Subcutaneous adipose tissue (tissue), 4 donors: ENCODE results near the gene POU5F1. TPM values are rescaled to one million over a fixed set of nuclear protein-coding genes. Genes with fewer than 3 reads are reported as not detected.

Source experiments
- CTCF ChIP-seq: fragments of 450-650 bp; IDR thresholded peaks from one replicate; pipeline ENCODE4 v1.5.1; 2016; ENCODE audit warnings: low read depth, mild to moderate bottlenecking, control low read depth, antibody characterized with exemption, moderate library complexity
- total RNA-seq, 4 donors: library from RNA; depleted of rRNA; stranded (reverse); fragments of >200 nt; gene quantifications; one replicate each; pipeline ENCODE4 v1.1.0, GENCODE V29; 2016

POU5F1 gene
- total RNA-seq, 4 donors from 2014 or later: 0.17 to 5.5 TPM; not detected in 2

- TF ChIP-seq CTCF: no peak
Measured at GRCh38 chr6:31170987-31171671, 647 bp upstream of the POU5F1 start.

GRCh38 chr6:31169123-31169857, 1.2 kb downstream of the POU5F1 start:
- TF ChIP-seq CTCF: no peak

- no peak for TF ChIP-seq CTCF
Measured at GRCh38 chr6:31168606-31169005, 1.9 kb downstream of the POU5F1 start.

GRCh38 chr6:31165986-31166385, 4.5 kb downstream of the POU5F1 start:
- TF ChIP-seq CTCF: no peak

GRCh38 chr6:31163922-31164321, 6.6 kb downstream of the POU5F1 start:
- no peak for TF ChIP-seq CTCF

- no peak for TF ChIP-seq CTCF
Measured at GRCh38 chr6:31162463-31163165, 7.9 kb downstream of the POU5F1 start.
